Measurements from ENCODE around the gene LIPJ.

DNA sequence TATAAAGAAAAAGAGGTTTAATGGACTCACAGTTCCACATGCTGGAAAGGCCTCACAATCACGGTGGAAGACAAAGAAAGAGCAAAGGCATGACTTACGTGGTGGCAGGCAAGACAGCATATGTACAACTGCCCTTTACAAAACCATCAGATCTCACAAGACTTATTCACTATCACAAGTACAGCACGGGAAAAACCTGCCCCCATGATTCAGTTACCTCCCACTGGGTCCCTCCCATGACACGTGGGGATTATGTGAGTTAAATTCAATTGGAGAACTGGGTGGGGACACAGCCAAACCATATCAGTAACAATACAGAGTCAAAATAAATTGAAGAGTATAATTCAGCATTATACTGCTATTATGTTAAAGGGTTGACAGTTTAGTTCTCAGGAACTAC lies 41.2 kb upstream of the LIPJ start:
- TF ChIP-seq POLR2A (IDR thresholded peaks at IDR 0.05) (no peak), POLR2AphosphoS5 (IDR thresholded peaks at IDR 0.05) (no peak)
- TF ChIP-seq, protein P1, sequence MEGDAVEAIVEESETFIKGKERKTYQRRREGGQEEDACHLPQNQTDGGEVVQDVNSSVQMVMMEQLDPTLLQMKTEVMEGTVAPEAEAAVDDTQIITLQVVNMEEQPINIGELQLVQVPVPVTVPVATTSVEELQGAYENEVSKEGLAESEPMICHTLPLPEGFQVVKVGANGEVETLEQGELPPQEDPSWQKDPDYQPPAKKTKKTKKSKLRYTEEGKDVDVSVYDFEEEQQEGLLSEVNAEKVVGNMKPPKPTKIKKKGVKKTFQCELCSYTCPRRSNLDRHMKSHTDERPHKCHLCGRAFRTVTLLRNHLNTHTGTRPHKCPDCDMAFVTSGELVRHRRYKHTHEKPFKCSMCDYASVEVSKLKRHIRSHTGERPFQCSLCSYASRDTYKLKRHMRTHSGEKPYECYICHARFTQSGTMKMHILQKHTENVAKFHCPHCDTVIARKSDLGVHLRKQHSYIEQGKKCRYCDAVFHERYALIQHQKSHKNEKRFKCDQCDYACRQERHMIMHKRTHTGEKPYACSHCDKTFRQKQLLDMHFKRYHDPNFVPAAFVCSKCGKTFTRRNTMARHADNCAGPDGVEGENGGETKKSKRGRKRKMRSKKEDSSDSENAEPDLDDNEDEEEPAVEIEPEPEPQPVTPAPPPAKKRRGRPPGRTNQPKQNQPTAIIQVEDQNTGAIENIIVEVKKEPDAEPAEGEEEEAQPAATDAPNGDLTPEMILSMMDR (IDR thresholded peaks at IDR 0.05) = no peak

All from prostate gland (tissue), 2 donors.